A549 (cell line): ENCODE data around the gene ENKUR. TPM values are rescaled to one million over a fixed set of nuclear protein-coding genes. Genes with fewer than 3 reads are reported as not detected.

Source experiments
- ATAC-seq, 2 experiments: fragments of 200-7000 bp in 1 of 2; fragments of >200 bp in 1 of 2; cut with Nextera tagmentation in 1 of 2; cut with Tn5 transposase in 1 of 2; 3 replicates each; pipeline versions ENCODE4 v1.8.0 to v1.9.1; 2018 to 2020; ENCODE audit warnings: mild to moderate bottlenecking in 1 of 2, moderate library complexity in 1 of 2
- CTCF ChIA-PET: fragments of 300-600 bp; sonication (Branson Sonifier 250); formaldehyde crosslinking; extraction: SDS; loops from one replicate; lab custom pipeline; 2021; ENCODE audit warnings: antibody characterized with exemption, inconsistent platforms; lab: Yijun Ruan, JAX
- POLR2A ChIA-PET: fragments of 350-600 bp; formaldehyde crosslinking; extraction: SDS; loops from one replicate; lab custom pipeline; 2021; ENCODE audit warnings: antibody characterized with exemption, inconsistent platforms; lab: Yijun Ruan, JAX
- DNase-seq, 2 experiments: peaks; one replicate each; pipeline versions ENCODE4 v3.0.0 to v3.0.0-alpha.2; 2011 to 2016; ENCODE audit warnings: low read depth in 1 of 2, low spot score in 1 of 2
- FAIRE-seq: peaks from 2 replicates; lab custom pipeline; 2011; peaks lifted over from hg19 to GRCh38; lab: Jason Lieb, UNC
- H3K27ac ChIP-seq, 2 experiments: fragments of >200 bp; sonication (Bioruptor Twin); formaldehyde crosslinking; 3 replicates each; pipeline ENCODE4 v1.5.1; 2016 to 2017
- H3K4me1 ChIP-seq: fragments of >200 bp; sonication (Bioruptor Twin); formaldehyde crosslinking; 3 replicates; pipeline ENCODE4 v1.6.1; 2016
- H3K4me2 ChIP-seq: fragments of >200 bp; sonication (Bioruptor Twin); formaldehyde crosslinking; 3 replicates; pipeline ENCODE4 v1.6.1; 2016
- H3K4me3 ChIP-seq: fragments of >200 bp; sonication (Bioruptor Twin); formaldehyde crosslinking; 3 replicates; pipeline ENCODE4 v1.5.1; 2016
- H3K9me3 ChIP-seq: fragments of >200 bp; sonication (Bioruptor Twin); formaldehyde crosslinking; 3 replicates; pipeline ENCODE4 v1.6.1; 2016
- BHLHE40 ChIP-seq: IDR thresholded peaks from 2 replicates; pipeline ENCODE4 v1.6.1; 2012; ENCODE audit warnings: low read depth, low read length, inconsistent platforms
- CHD2 ChIP-seq: fragments of 150-350 bp; IDR thresholded peaks from 2 replicates; pipeline ENCODE4 v1.6.1; 2014; ENCODE audit warnings: low read length; ENCODE audit not compliant: partially characterized antibody
- EHF ChIP-seq: fragments of 250-450 bp; sonication (Bioruptor Pico); IDR thresholded peaks from 2 replicates; pipeline ENCODE4 v1.5.0; 2020; ENCODE audit warnings: mild to moderate bottlenecking
- EP300 ChIP-seq, 2 experiments: fragments of >200 bp; sonication (Bioruptor Twin); formaldehyde crosslinking; IDR thresholded peaks; 2 replicates in 1 of 2; 3 replicates in 1 of 2; pipeline ENCODE4 v1.6.1; 2016 to 2017
- ESRRA ChIP-seq: fragments of 150-350 bp; IDR thresholded peaks from 2 replicates; pipeline ENCODE4 v1.6.1; 2014; ENCODE audit warnings: mild to moderate bottlenecking, low read length, borderline replicate concordance
- JUN ChIP-seq, 2 experiments: fragments of >200 bp; sonication (Bioruptor Twin); formaldehyde crosslinking; IDR thresholded peaks; 2 replicates in 1 of 2; 3 replicates in 1 of 2; pipeline ENCODE4 v1.6.1; 2016 to 2017
- JUNB ChIP-seq: fragments of >200 bp; sonication (Bioruptor Twin); formaldehyde crosslinking; IDR thresholded peaks from 2 replicates; pipeline ENCODE4 v1.6.1; 2016
- KDM1A ChIP-seq: fragments of 200-600 bp; sonication (generic); IDR thresholded peaks from 2 replicates; pipeline ENCODE4 v1.6.1; 2016; ENCODE audit warnings: low read depth, mild to moderate bottlenecking
- MAZ ChIP-seq: fragments of 150-350 bp; IDR thresholded peaks from 2 replicates; pipeline ENCODE4 v1.6.1; 2014; ENCODE audit warnings: antibody characterized with exemption, low read depth, low read length, borderline replicate concordance
- NFE2L2 ChIP-seq: fragments of 150-350 bp; conservative IDR thresholded peaks from 2 replicates; pipeline ENCODE4 v1.6.1; 2014; ENCODE audit warnings: low read length
- NPAS2 ChIP-seq: fragments of 250-450 bp; sonication (Bioruptor Pico); IDR thresholded peaks from 2 replicates; pipeline ENCODE4 v1.8.0; 2022; ENCODE audit warnings: mild to moderate bottlenecking, moderate library complexity, borderline replicate concordance
- POLR2A ChIP-seq: IDR thresholded peaks from 2 replicates; pipeline ENCODE4 v1.6.1; 2012; ENCODE audit warnings: mild to moderate bottlenecking, low read length
- RAD21 ChIP-seq, 2 experiments: fragments of >200 bp in 1 of 2; sonication (Bioruptor Twin) in 1 of 2; formaldehyde crosslinking in 1 of 2; IDR thresholded peaks in 1 of 2; conservative IDR thresholded peaks in 1 of 2; 2 replicates in 1 of 2; 3 replicates in 1 of 2; pipeline ENCODE4 v1.6.1; 2012 to 2018; ENCODE audit warnings: inconsistent platforms in 1 of 2
- RFX5 ChIP-seq: fragments of 450-650 bp; IDR thresholded peaks from 2 replicates; pipeline ENCODE4 v1.7.1; 2014; ENCODE audit warnings: antibody characterized with exemption, mild to moderate bottlenecking, moderate library complexity
- RNF2 ChIP-seq: fragments of 200-600 bp; sonication (generic); IDR thresholded peaks from 2 replicates; pipeline ENCODE4 v1.6.1; 2016; ENCODE audit warnings: low read depth, mild to moderate bottlenecking, antibody characterized with exemption, moderate library complexity, borderline replicate concordance
- SREBF2 ChIP-seq: fragments of 450-650 bp; IDR thresholded peaks from 2 replicates; pipeline ENCODE4 v1.6.1; 2014; ENCODE audit warnings: mild to moderate bottlenecking, moderate library complexity
- TFCP2L1 ChIP-seq: fragments of 250-450 bp; sonication (Bioruptor Pico); IDR thresholded peaks from 2 replicates; pipeline ENCODE4 v1.5.0; 2021; ENCODE audit warnings: mild to moderate bottlenecking
- ZNF302 ChIP-seq: fragments of 250-450 bp; sonication (Bioruptor Pico); IDR thresholded peaks from 2 replicates; pipeline ENCODE4 v1.9.0; 2021; ENCODE audit warnings: inconsistent platforms, mild to moderate bottlenecking, moderate library complexity
- ZSCAN20 ChIP-seq: fragments of 250-450 bp; sonication (Bioruptor Pico); IDR thresholded peaks from 2 replicates; pipeline ENCODE4 v1.8.0; 2022; ENCODE audit warnings: mild to moderate bottlenecking, moderate library complexity
- WGBS: methylation state at CpG from one replicate; pipeline ENCODE4 v1.1.6; 2017; ENCODE audit errors: missing lambda C conversion rate; 5-methylcytosine and 5-hydroxymethylcytosine counted together
- polyA plus RNA-seq, 4 experiments: library from polyadenylated mRNA; depleted of rRNA in 3 of 4; stranded (reverse); fragments of >200 nt; fragmentation: RNase III in 1 of 4; extraction: RNeasy Plus Mini Kit Qiagen cat#74134 plus additional on column Dnase treatment in 1 of 4; gene quantifications; 2 replicates in 3 of 4; 3 replicates in 1 of 4; pipeline ENCODE4 v1.2.3, GENCODE V29; 2011 to 2017
- TF ChIP-seq, protein P1 (sequence below): IDR thresholded peaks from 2 replicates; pipeline ENCODE4 v1.6.1; 2012
- TF ChIP-seq, protein P2 (sequence below): fragments of 250-450 bp; sonication (Bioruptor Pico); IDR thresholded peaks from 2 replicates; pipeline ENCODE4 v1.5.0; 2020; ENCODE audit warnings: low read depth, mild to moderate bottlenecking, moderate library complexity
- TF ChIP-seq, protein P3 (sequence below): IDR thresholded peaks from 2 replicates; pipeline ENCODE4 v1.6.1; 2012; ENCODE audit warnings: low read depth, borderline replicate concordance
- TF ChIP-seq, protein P4 (sequence below): fragments of 450-650 bp; IDR thresholded peaks from 2 replicates; pipeline ENCODE4 v1.6.1; 2014; ENCODE audit warnings: antibody characterized with exemption
- TF ChIP-seq, protein P5 (sequence below): fragments of >200 bp; sonication (Bioruptor Twin); formaldehyde crosslinking; IDR thresholded peaks from 2 replicates; pipeline ENCODE4 v1.6.1; 2016

Gene ENKUR
- polyA plus RNA-seq, 2 of the 4 experiments (the other 2 are of a cell fraction) = 0.30 to 0.43 TPM

DNA sequence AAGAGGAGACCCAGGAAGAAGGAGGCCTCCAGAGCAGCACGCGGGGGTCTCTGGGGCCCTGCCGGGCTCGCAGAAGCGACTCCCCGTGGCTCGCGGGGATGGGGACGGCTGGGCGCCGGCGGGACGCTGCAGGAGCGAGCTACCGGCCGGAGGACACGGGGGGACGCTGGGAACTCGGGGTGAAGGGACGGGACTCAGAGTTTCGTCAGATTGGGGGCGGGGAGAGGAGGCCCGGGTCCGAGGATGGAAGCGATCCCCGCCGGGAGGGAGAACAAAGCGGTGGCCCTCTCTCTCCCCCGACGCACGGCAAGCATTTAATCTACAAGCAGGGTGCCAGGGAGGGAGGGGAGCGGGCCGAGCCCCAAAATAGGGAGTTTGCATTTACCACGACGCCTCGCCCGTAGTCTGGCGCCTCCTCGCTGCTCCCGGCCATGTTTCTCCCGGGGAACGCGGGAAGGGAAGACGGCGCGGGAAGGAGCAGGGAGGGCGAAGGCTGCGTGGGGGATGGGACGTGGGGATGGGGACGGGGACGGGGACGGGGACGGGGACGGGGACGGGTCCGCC, 63.7 kb downstream of the ENKUR start, which contains the start of gene PRTFDC1:
Gene PRTFDC1, minus strand, starts transcription at position 464 of the 564 bp plus-strand sequence. Its CDS starts 31 bp downstream, at position 433.
- ATAC-seq = peak; percentile 79
- TF ChIP-seq ZSCAN20 (CRISPR knock-in tag) = no peak
- no peak for TF ChIP-seq JUNB
- no peak for TF ChIP-seq RFX5
- TF ChIP-seq RNF2 = no peak
- TF ChIP-seq EHF (CRISPR knock-in tag) = no peak
- peak; percentile 29; the same call in 1 of the 2 replicates for TF ChIP-seq POLR2A
- peak in 1 of 2 experiments; percentile 73; a peak in 2 of 5 replicates for TF ChIP-seq JUN (IDR thresholded peaks at IDR 0.05)
- TF ChIP-seq RAD21 (conservative IDR thresholded peaks at IDR 0.05 in 1 of 2, IDR thresholded peaks at IDR 0.05 in 1 of 2) = no peak; a peak in 2 of 5 replicates
- TF ChIP-seq, protein P1, sequence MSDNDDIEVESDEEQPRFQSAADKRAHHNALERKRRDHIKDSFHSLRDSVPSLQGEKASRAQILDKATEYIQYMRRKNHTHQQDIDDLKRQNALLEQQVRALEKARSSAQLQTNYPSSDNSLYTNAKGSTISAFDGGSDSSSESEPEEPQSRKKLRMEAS = peak; percentile 87
- TF ChIP-seq KDM1A = no peak
- TF ChIP-seq ZNF302 (CRISPR knock-in tag) = no peak
- TF ChIP-seq, protein P2, sequence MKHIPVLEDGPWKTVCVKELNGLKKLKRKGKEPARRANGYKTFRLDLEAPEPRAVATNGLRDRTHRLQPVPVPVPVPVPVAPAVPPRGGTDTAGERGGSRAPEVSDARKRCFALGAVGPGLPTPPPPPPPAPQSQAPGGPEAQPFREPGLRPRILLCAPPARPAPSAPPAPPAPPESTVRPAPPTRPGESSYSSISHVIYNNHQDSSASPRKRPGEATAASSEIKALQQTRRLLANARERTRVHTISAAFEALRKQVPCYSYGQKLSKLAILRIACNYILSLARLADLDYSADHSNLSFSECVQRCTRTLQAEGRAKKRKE (CRISPR knock-in tag) = no peak
- TF ChIP-seq ESRRA = no peak
- TF ChIP-seq SREBF2 = no peak
- no peak for TF ChIP-seq BHLHE40
- no peak for TF ChIP-seq EP300 (IDR thresholded peaks at IDR 0.05)
- TF ChIP-seq, protein P3, sequence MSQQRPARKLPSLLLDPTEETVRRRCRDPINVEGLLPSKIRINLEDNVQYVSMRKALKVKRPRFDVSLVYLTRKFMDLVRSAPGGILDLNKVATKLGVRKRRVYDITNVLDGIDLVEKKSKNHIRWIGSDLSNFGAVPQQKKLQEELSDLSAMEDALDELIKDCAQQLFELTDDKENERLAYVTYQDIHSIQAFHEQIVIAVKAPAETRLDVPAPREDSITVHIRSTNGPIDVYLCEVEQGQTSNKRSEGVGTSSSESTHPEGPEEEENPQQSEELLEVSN = peak; percentile 94
- TF ChIP-seq, protein P4, sequence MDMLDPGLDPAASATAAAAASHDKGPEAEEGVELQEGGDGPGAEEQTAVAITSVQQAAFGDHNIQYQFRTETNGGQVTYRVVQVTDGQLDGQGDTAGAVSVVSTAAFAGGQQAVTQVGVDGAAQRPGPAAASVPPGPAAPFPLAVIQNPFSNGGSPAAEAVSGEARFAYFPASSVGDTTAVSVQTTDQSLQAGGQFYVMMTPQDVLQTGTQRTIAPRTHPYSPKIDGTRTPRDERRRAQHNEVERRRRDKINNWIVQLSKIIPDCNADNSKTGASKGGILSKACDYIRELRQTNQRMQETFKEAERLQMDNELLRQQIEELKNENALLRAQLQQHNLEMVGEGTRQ = no peak
- no peak for TF ChIP-seq MAZ
- TF ChIP-seq, protein P5, sequence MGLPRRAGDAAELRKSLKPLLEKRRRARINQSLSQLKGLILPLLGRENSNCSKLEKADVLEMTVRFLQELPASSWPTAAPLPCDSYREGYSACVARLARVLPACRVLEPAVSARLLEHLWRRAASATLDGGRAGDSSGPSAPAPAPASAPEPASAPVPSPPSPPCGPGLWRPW = no peak
- peak within 1 kb of the TSS; percentile 84 for H3K4me2 ChIP-seq
- H3K27ac ChIP-seq = peak within 1 kb of the TSS; percentile 97 to 100
- no peak for FAIRE-seq
- no peaks in the 10 kb centered on the region for H3K9me3 ChIP-seq
- peak within 1 kb of the TSS; percentile 76 for H3K4me3 ChIP-seq
- CTCF ChIA-PET = interaction anchor here (0.6 to 1.9 kb wide), 13 partner anchors 8 to 309 kb away, joined by 3 to 9 read pairs (median 3); no protein-coding TSS in a partner anchor
- POLR2A ChIA-PET = interaction anchor here (0.9 to 1.4 kb wide), 8 partner anchors 11 to 231 kb away, joined by 3 to 5 read pairs (median 3); partner anchors contain the start of gene THNSL1
- peaks cover 32% of the 10 kb centered on the region for H3K4me1 ChIP-seq
- DNase-seq = peak; percentile 48 to 60
- WGBS = 20% methylated on average over 7 of the region's 56 CpGs

DNA sequence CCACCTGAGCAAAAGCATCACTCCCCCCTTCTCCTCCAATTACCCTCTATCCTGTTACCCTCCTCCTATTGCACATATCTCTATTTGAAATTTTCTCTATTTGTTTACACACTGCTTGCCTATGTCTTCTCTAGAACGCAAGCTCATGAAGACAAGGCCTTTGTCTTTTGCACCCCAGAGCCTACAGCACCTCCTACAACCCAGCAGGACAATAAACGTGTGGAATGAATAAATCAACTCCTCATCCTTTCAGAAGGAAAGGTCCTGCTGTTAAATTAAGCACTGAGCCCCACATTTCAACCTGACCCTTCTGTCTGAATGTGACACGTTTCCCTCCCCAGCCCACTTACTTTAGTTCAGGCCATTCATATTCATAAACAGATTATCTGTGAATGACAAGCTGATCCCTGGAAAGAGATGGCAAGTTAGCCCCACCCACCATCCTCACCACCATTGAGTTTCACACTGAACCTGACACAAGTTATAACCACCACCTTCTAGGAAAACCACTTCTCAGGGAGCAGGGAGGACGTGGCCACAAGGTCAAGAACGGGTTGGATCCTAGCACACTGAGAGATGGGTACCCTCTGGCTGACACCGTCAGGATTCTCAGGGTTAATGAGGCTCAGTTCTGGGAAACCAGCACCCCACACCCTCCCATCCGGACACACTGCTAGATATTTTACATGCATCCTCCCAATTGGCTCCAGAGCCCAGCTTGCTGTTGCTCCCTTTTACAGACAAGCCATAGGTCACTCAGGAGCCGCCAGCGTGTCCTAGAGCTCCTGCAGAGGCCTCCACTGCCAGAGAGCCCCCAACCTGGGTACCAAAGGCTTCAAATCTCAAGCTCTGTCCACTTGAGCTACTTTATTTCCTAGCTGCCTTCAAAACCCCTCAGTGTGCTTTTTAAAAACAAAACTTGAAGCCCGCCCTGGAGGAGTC, 64.5 kb downstream of the ENKUR start:
- TF ChIP-seq NPAS2 (CRISPR knock-in tag) = no peak
- TF ChIP-seq CHD2 = no peak
- TF ChIP-seq, protein P4 = no peak
- TF ChIP-seq NFE2L2 = no peak
- TF ChIP-seq TFCP2L1 (CRISPR knock-in tag) = no peak
- no peak for TF ChIP-seq ZSCAN20 (CRISPR knock-in tag)
- TF ChIP-seq ESRRA = no peak
- no peaks in the 10 kb centered on the region for H3K9me3 ChIP-seq
- peak overlapping the region; percentile 84 for H3K4me2 ChIP-seq
- WGBS = 61% methylated on average over 10 of the region's 10 CpGs
- H3K4me3 ChIP-seq = peak overlapping the region; percentile 76
- H3K4me1 ChIP-seq = peaks cover 27% of the 10 kb centered on the region
- H3K27ac ChIP-seq = peak overlapping the region; percentile 97 to 100
- FAIRE-seq (no peak), ATAC-seq (peak; percentile 39 to 79), DNase-seq (peak; percentile 17 to 46)
- ChIA-PET CTCF (interaction anchor here (0.6 to 1.7 kb wide), 11 partner anchors 8 to 153 kb away, joined by 3 to 9 read pairs (median 3); no protein-coding TSS in a partner anchor), POLR2A (interaction anchor here (0.7 to 1.4 kb wide), 8 partner anchors 12 to 230 kb away, joined by 3 to 6 read pairs (median 3); partner anchors contain the start of gene THNSL1)
